ENCODE measurements around the gene SPACA1. TPM values are rescaled to one million over a fixed set of nuclear protein-coding genes. Genes with fewer than 3 reads are reported as not detected.
"Not testable (repeated sequence)": the region's sequence is repeated elsewhere in the genome, so short reads cannot be mapped to it uniquely, and the experiment has no call there.

The SPACA1 gene, protein sequence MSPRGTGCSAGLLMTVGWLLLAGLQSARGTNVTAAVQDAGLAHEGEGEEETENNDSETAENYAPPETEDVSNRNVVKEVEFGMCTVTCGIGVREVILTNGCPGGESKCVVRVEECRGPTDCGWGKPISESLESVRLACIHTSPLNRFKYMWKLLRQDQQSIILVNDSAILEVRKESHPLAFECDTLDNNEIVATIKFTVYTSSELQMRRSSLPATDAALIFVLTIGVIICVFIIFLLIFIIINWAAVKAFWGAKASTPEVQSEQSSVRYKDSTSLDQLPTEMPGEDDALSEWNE
- not detected for total RNA-seq

- DNase-seq: no peak
- Mint-ChIP-seq H3K36me3 (peaks cover 1% of the 10 kb centered on the region), H3K4me3 (no peak within 1 kb of the TSS), H3K27me3 (peaks cover 17% of the 10 kb centered on the region), H3K4me1 (no peaks in the 10 kb centered on the region), H3K27ac (no peak within 1 kb of the TSS), H3K9me3 (ENCODE audit: low read depth) (peaks cover 2% of the 10 kb centered on the region)
- CTCF ChIA-PET: no interaction called here
- no peak for ATAC-seq
Observed at GRCh38 chr6:88047510-88048150, at the start of gene SPACA1. SPACA1 (plus strand) TSS chr6:88047841; CDS start chr6:88047906, 65 bp downstream.

DNA sequence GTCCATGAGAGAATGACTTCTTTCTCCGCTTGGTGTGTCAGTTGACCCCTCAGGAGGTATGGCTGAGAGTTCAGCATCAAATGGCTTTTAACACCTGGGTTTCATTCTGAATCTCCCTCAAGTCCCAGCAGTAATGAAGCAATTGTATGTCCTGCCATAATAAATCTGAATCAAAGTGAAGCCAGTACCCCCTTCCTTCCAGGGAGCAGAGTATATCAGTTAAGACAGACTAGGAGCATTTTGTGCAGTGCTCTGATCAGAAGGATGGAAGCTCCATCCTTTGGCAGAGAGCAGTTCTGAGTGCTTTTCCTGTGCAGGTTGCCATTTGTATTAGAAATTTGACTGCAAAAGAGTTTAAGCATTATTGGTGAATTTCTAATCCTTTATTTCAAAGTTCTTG lies 46.9 kb upstream of the SPACA1 start:
- Mint-ChIP-seq H3K4me3 (no peak overlapping the region), H3K27ac (no peak overlapping the region), H3K4me1 (no peaks in the 10 kb centered on the region), H3K9me3 (ENCODE audit: low read depth) (no peaks in the 10 kb centered on the region), H3K36me3 (no peaks in the 10 kb centered on the region), H3K27me3 (peaks cover 14% of the 10 kb centered on the region)
- CTCF ChIA-PET: interaction anchor here (0.5 kb wide), 1 partner anchor 602 kb away, joined by 3 read pairs; no protein-coding TSS in a partner anchor
- no peak for DNase-seq
- ATAC-seq: no peak

DNA sequence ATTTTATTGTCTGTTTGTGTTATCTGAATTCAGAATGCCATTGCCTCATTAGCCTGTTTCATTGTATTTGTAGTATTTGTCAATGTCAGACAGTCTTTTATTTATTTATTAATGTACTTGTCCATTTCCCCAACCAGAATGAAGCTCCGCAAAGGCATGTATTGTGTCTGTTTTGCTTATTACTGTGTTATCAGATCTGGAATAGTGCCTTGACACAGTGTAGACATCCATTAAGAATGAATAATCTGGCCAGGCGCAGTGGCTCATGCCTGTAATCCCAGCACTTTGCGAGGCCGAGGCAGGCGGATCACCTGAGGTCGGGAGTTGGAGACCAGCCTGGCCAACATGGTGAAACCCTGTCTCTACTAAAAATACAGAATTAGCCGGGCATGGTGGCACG lies 46.4 kb upstream of the SPACA1 start:
- H3K27ac Mint-ChIP-seq; H3K9me3 Mint-ChIP-seq (ENCODE audit: low read depth); DNase-seq; H3K4me1 Mint-ChIP-seq; H3K36me3 Mint-ChIP-seq; CTCF ChIA-PET; ATAC-seq; H3K4me3 Mint-ChIP-seq: not testable (repeated sequence)
- H3K27me3 Mint-ChIP-seq: peaks cover 14% of the 10 kb centered on the region

DNA sequence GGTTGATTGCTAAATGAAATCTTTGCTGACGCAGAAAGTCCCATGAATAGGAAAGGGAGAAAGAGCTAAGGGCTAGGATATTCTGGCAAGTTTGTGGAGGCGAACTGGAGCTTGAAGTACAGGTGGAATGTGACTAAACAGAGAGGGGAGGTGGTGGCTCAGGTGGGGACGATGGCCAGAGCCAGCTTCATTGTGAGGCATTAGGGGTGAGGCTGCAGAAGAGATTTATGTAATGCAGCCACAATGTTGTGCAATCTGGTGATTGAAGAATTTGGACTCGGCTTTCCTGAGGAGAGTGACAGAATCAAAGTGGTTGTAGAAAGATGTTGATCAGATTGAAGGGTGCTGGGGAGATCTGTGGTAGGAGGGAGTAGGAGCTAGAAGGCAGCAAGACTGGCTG lies 42.9 kb upstream of the SPACA1 start:
- Mint-ChIP-seq H3K4me3 (no peak overlapping the region), H3K27me3 (peaks cover 16% of the 10 kb centered on the region), H3K36me3 (no peaks in the 10 kb centered on the region), H3K27ac (no peak overlapping the region), H3K9me3 (ENCODE audit: low read depth) (no peaks in the 10 kb centered on the region), H3K4me1 (no peaks in the 10 kb centered on the region)
- ATAC-seq: no peak
- no peak for DNase-seq
- CTCF ChIA-PET: no interaction called here

- Mint-ChIP-seq H3K9me3 (ENCODE audit: low read depth) (no peaks in the 10 kb centered on the region), H3K27me3 (peaks cover 17% of the 10 kb centered on the region), H3K4me3 (no peak overlapping the region), H3K36me3 (no peaks in the 10 kb centered on the region), H3K27ac (no peak overlapping the region), H3K4me1 (no peaks in the 10 kb centered on the region)
- no peak for DNase-seq
- CTCF ChIA-PET: no interaction called here
- no peak for ATAC-seq
Observed at GRCh38 chr6:88006557-88006956, 41.1 kb upstream of the SPACA1 start.

DNA sequence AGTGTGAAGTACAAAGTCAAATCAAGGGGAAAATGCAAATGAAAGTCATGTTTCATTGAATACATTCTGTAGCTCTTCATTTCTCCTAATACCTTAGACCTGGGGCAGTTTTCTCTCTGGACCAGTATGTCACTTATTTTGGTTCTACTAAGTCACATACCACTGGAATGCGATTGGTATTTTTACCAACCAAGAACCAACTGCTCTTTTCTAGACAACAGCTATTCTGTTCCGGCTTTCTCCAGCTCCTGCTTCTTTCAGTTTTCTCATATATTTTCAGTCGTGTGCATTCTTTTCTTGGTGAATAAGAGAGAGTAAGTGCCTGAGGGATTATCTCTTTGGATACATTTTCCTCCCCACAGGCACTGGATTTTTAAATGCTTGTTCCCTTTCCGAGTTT lies 39.2 kb upstream of the SPACA1 start:
- no peak for DNase-seq
- H3K4me1 Mint-ChIP-seq: peaks cover 11% of the 10 kb centered on the region
- H3K27me3 Mint-ChIP-seq: peaks cover 15% of the 10 kb centered on the region
- no peak overlapping the region for H3K4me3 Mint-ChIP-seq
- CTCF ChIA-PET: no interaction called here
- H3K27ac Mint-ChIP-seq: no peak overlapping the region
- H3K36me3 Mint-ChIP-seq: no peaks in the 10 kb centered on the region
- peaks cover 4% of the 10 kb centered on the region for H3K9me3 Mint-ChIP-seq (ENCODE audit: low read depth)
- no peak for ATAC-seq

GRCh38 chr6:88008831-88009231 lies 38.8 kb upstream of the SPACA1 start:
- Mint-ChIP-seq H3K4me1 (peaks cover 11% of the 10 kb centered on the region), H3K27ac (no peak overlapping the region), H3K4me3 (no peak overlapping the region), H3K27me3 (peaks cover 14% of the 10 kb centered on the region), H3K9me3 (ENCODE audit: low read depth) (peaks cover 5% of the 10 kb centered on the region), H3K36me3 (no peaks in the 10 kb centered on the region)
- CTCF ChIA-PET: no interaction called here
- no peak for DNase-seq
- no peak for ATAC-seq

GRCh38 chr6:88013015-88013414 lies 34.6 kb upstream of the SPACA1 start:
- CTCF ChIA-PET: no interaction called here
- Mint-ChIP-seq H3K36me3 (peaks cover 2% of the 10 kb centered on the region), H3K27me3 (peaks cover 10% of the 10 kb centered on the region), H3K4me1 (peaks cover 11% of the 10 kb centered on the region), H3K27ac (peak overlapping the region; percentile 53), H3K9me3 (ENCODE audit: low read depth) (peaks cover 9% of the 10 kb centered on the region), H3K4me3 (no peak overlapping the region)
- ATAC-seq: peak; percentile 79
- no peak for DNase-seq

DNA sequence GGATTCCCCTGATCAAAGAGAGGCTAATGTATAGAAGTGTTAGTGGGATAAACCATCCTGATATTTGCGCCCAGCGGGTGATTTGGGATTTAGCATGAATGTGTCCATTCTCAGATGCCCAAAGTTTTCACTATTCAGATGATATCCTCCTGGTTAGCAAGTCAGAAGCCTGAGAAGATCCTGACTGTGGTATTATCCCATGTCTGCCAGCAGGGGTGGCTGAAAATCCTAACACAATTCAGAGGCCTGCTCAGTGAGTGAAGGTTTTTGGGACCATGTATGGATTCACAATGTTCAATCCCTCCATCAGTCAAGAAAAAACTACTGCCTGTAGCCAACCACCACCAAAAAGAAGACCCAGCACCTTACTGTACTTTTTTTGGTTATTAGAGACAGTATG lies 34.1 kb upstream of the SPACA1 start:
- Mint-ChIP-seq H3K36me3 (peaks cover 2% of the 10 kb centered on the region), H3K4me3 (no peak overlapping the region), H3K4me1 (peaks cover 11% of the 10 kb centered on the region), H3K27me3 (peaks cover 6% of the 10 kb centered on the region), H3K9me3 (ENCODE audit: low read depth) (peaks cover 9% of the 10 kb centered on the region), H3K27ac (peak overlapping the region; percentile 53)
- CTCF ChIA-PET: no interaction called here
- ATAC-seq (no peak), DNase-seq (no peak)

GRCh38 chr6:88020439-88020838 lies 27.2 kb upstream of the SPACA1 start:
- no peak overlapping the region for H3K4me3 Mint-ChIP-seq
- no peak overlapping the region for H3K27ac Mint-ChIP-seq
- no peaks in the 10 kb centered on the region for H3K9me3 Mint-ChIP-seq (ENCODE audit: low read depth)
- no peaks in the 10 kb centered on the region for H3K36me3 Mint-ChIP-seq
- CTCF ChIA-PET: no interaction called here
- H3K4me1 Mint-ChIP-seq: no peaks in the 10 kb centered on the region
- no peak for ATAC-seq
- no peaks in the 10 kb centered on the region for H3K27me3 Mint-ChIP-seq
- DNase-seq: no peak

- H3K4me3 Mint-ChIP-seq: no peak overlapping the region
- H3K36me3 Mint-ChIP-seq: no peaks in the 10 kb centered on the region
- DNase-seq: no peak
- ATAC-seq: no peak
- H3K27ac Mint-ChIP-seq: no peak overlapping the region
- CTCF ChIA-PET: no interaction called here
- no peaks in the 10 kb centered on the region for H3K4me1 Mint-ChIP-seq
- peaks cover 7% of the 10 kb centered on the region for H3K9me3 Mint-ChIP-seq (ENCODE audit: low read depth)
- no peaks in the 10 kb centered on the region for H3K27me3 Mint-ChIP-seq
Observed at GRCh38 chr6:88024696-88025095, 22.9 kb upstream of the SPACA1 start.

DNA sequence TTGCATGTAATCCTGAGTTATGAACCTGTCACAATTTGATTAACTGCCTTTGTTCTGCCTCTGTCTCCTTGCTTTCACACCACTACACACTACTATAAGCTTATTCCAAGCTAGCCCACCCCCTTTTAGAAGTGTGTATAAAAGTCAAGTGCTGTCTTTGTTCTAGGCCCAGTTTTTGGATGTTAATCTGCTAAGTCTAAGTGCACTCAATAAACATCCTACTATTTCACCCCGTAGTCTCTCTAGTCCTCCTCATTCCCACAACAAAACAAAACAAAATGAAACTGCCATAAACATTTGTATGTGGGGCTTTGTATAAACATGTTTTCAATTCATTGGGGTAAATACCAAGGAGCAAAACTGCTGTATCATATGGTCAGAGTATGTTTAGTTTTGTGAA lies 16.1 kb upstream of the SPACA1 start:
- ATAC-seq: no peak
- no peak overlapping the region for H3K4me3 Mint-ChIP-seq
- CTCF ChIA-PET: no interaction called here
- H3K27me3 Mint-ChIP-seq: no peaks in the 10 kb centered on the region
- peaks cover 27% of the 10 kb centered on the region for H3K9me3 Mint-ChIP-seq (ENCODE audit: low read depth)
- H3K4me1 Mint-ChIP-seq: no peaks in the 10 kb centered on the region
- H3K27ac Mint-ChIP-seq: no peak overlapping the region
- H3K36me3 Mint-ChIP-seq: peaks cover 3% of the 10 kb centered on the region
- DNase-seq: no peak

- no peaks in the 10 kb centered on the region for H3K4me1 Mint-ChIP-seq
- H3K4me3 Mint-ChIP-seq: no peak overlapping the region
- H3K36me3 Mint-ChIP-seq: peaks cover 1% of the 10 kb centered on the region
- peaks cover 17% of the 10 kb centered on the region for H3K27me3 Mint-ChIP-seq
- no peak for ATAC-seq
- no peak for DNase-seq
- no peak overlapping the region for H3K27ac Mint-ChIP-seq
- CTCF ChIA-PET: no interaction called here
- H3K9me3 Mint-ChIP-seq (ENCODE audit: low read depth): peaks cover 2% of the 10 kb centered on the region
Observed at GRCh38 chr6:88044530-88044929, 3.1 kb upstream of the SPACA1 start.

GRCh38 chr6:88045521-88046136 lies 2.0 kb upstream of the SPACA1 start:
- no peaks in the 10 kb centered on the region for H3K4me1 Mint-ChIP-seq
- DNase-seq: no peak
- peaks cover 1% of the 10 kb centered on the region for H3K36me3 Mint-ChIP-seq
- CTCF ChIA-PET: no interaction called here
- H3K27me3 Mint-ChIP-seq: peaks cover 17% of the 10 kb centered on the region
- ATAC-seq: no peak
- H3K9me3 Mint-ChIP-seq (ENCODE audit: low read depth): peaks cover 2% of the 10 kb centered on the region
- no peak overlapping the region for H3K27ac Mint-ChIP-seq
- no peak overlapping the region for H3K4me3 Mint-ChIP-seq

Data from activated CD8-positive, alpha-beta memory T cell treated with anti-CD3 and anti-CD28 coated beads, Interleukin-2, amount 10 ng/mL, durations not matched to agents 7 days and 5 days (primary cell).